Germinal center (tissue), 1 donor: Measurements from ENCODE around the gene FMNL3.
A peak's percentile ranks its signal among the peaks of the same experiment; 100 is the strongest.
"Not testable (repeated sequence)": the region's sequence is repeated elsewhere in the genome, so short reads cannot be mapped to it uniquely, and the experiment has no call there.

ENCODE experiments used
- DNase-seq: peaks from one replicate; pipeline ENCODE4 v3.0.0; 2012; ENCODE audit warnings: mixed read lengths, low spot score

Gene FMNL3, protein sequence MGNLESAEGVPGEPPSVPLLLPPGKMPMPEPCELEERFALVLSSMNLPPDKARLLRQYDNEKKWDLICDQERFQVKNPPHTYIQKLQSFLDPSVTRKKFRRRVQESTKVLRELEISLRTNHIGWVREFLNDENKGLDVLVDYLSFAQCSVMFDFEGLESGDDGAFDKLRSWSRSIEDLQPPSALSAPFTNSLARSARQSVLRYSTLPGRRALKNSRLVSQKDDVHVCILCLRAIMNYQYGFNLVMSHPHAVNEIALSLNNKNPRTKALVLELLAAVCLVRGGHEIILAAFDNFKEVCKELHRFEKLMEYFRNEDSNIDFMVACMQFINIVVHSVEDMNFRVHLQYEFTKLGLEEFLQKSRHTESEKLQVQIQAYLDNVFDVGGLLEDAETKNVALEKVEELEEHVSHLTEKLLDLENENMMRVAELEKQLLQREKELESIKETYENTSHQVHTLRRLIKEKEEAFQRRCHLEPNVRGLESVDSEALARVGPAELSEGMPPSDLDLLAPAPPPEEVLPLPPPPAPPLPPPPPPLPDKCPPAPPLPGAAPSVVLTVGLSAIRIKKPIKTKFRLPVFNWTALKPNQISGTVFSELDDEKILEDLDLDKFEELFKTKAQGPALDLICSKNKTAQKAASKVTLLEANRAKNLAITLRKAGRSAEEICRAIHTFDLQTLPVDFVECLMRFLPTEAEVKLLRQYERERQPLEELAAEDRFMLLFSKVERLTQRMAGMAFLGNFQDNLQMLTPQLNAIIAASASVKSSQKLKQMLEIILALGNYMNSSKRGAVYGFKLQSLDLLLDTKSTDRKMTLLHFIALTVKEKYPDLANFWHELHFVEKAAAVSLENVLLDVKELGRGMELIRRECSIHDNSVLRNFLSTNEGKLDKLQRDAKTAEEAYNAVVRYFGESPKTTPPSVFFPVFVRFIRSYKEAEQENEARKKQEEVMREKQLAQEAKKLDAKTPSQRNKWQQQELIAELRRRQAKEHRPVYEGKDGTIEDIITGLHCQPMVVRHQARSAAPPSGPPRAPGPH

GRCh38 chr12:49707128-49707811 lies at the start of gene FMNL3:
Gene FMNL3 (minus strand): TSS chr12:49707405. CDS start chr12:49707180, 225 bp downstream.
- peak; percentile 99 for DNase-seq

DNA sequence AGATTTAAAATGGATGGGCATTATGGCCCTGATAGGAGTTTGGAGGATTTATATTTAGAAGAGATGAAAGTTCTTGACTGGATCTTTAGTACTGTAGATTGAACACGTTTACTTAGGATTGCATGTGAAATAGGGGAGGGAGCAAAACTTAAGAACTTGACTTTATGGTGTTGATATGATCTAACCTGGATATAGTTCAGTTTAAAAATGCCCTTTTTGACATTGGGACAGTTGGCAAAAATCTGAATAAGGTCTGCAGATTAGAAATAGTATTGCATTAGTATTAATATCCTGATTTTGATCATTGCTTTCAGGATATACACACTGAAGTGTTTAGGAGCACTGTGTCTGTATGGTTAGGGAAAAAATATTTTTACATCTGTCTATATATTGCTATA lies 43.8 kb upstream of the FMNL3 start:
- no peak for DNase-seq

DNA sequence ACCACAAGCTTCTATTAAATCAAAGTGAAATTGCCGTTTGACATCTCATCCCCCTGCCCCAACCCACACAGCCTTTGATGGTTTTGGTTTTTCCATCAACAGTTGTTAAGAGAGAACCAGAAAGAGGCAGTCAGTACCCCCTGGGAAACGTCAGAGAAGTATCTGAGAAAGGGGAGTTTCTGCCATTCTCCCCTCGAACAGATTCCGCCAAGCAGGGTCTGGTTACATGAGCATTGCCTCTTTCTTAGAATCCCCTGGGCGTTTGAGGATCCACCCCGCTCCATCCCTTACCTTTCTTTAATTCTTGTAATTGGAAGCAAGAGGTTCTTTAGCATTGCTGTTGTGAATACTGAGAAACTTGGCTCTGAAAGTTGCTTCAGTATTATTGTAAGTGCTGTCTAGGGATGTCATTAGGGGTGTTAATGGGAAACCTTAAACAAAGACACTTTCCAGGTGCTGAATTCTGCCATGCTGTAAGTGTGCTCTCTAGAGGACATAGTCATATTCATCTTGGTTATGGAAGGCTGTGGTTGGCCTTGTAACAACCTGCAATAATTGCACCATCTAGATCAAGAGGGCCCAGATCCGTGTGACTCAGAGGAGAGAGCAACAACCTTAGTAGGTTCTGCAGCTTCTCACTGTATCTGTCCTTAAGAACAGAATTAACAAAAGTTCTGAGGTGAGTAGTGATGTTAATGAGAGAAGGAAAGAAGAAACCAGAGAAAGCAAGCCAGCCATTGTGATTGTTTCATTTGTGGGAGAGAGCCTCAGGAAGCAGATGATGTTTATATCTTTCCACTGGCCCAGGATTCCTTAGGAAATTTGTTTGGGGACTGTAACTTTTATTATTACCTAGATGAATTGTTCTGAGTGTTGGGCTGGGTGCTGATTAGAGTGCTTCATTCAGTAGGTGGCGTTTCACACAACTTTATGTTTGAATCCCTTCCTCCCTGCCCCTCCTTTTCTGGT lies 43.1 kb upstream of the FMNL3 start:
- DNase-seq: no peak

- DNase-seq: no peak
These were observed 41.6 kb upstream of the FMNL3 start for GRCh38 chr12:49748800-49749199.

DNA sequence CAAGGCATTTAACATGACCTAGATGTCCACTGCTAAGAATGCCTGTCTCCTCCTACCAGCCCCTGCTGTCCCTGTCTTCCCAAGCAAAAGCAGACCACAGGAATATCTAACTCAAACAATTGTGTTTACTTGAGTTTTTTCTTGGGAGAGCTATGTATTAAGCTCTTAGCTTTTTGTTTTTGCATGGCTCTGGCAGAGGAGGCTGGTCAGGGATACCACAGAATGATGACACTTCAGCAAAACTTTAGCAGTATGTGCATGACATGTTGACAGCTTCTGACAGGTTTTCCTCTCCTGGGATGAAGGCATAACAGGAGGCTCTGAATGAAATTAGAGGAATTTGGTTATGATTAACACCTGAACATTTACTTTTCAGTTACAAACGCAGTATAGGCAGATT lies 41.1 kb upstream of the FMNL3 start:
- no peak for DNase-seq

- DNase-seq: no peak
These were observed 37.2 kb upstream of the FMNL3 start for GRCh38 chr12:49744363-49744885.

GRCh38 chr12:49741882-49742620 lies 34.8 kb upstream of the FMNL3 start:
- peak; percentile 63 for DNase-seq

GRCh38 chr12:49740930-49741881 lies 34.0 kb upstream of the FMNL3 start, which contains the start of gene TMBIM6:
Gene TMBIM6 (plus strand): TSS chr12:49741557. CDS start chr12:49752494, 10,937 bp downstream.
- peak; percentile 97 for DNase-seq

- DNase-seq: not testable (repeated sequence)
These were observed 33.1 kb upstream of the FMNL3 start for GRCh38 chr12:49740277-49740676.

GRCh38 chr12:49738721-49739120 lies 31.5 kb upstream of the FMNL3 start:
- DNase-seq: not testable (repeated sequence)

GRCh38 chr12:49734900-49735299 lies 27.7 kb upstream of the FMNL3 start:
- DNase-seq: not testable (repeated sequence)

- no peak for DNase-seq
These were observed 26.2 kb upstream of the FMNL3 start for GRCh38 chr12:49733219-49734017.

GRCh38 chr12:49730568-49731101 lies 23.4 kb upstream of the FMNL3 start:
- DNase-seq: no peak

DNA sequence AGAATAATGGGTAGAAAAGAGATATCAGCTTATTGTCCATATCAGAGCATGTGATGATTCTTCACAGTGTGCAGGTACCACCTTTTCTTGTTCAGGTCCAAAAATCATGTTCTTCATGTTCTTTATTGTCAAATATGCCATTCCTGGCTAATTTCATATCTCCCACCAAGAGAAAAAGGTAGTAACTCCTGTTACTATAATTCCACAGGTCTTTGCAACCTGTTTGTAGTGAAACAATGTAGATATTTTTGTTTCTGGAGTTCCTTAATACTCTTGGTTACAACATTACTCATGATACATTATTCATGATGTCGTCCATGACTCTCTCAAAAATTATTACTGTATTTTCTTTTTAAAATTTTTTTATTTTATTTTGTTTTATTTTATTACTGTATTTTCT lies 22.8 kb upstream of the FMNL3 start:
- DNase-seq: no peak

DNA sequence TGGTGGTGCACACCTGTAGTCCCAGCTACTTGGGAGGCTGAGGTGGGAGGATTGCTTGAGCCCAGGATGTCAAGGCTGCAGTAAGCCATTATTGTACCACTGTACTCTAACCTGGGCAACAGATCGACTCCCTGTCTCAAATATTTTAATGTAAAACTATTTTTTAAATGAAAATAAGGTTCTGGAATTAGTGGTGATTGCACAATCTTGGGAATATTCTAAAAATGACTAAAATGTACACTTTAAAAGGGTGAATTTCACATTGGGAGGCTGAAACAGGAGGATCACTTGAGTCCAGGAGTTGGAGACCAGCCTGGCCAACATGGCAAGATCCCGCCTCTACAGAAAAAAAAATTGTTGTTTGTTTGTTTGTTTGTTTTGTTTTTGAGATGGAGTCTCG lies 21.2 kb upstream of the FMNL3 start:
- DNase-seq: no peak

DNA sequence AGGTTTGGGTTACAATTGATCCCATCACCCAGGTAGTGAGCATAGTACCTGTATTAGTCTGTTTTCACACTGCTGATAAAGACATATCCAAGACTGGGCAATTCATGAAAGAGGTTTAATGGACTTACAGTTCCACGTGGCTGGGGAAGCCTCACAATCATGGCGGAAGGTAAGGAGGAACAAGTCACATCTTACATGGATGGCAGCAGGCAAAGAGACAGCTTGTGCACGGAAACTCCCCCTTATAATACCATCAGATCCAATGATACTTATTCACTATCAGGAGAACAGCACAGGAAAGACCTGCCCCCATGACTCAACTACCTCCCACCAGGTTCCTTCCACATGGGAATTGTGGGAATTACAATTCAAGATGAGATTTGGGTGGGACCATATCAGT lies 14.2 kb upstream of the FMNL3 start:
- not testable (repeated sequence) for DNase-seq

GRCh38 chr12:49720214-49720613 lies 13.0 kb upstream of the FMNL3 start:
- no peak for DNase-seq
